HepG2 (cell line): ENCODE data around the gene RAPSN. TPM values are rescaled to one million over a fixed set of nuclear protein-coding genes. Genes with fewer than 3 reads are reported as not detected.

Experiments
- ATAC-seq: fragments of 200-7000 bp; cut with Tn5 transposase; 3 replicates; pipeline ENCODE4 v1.9.1; 2020; ENCODE audit warnings: mild to moderate bottlenecking, moderate library complexity
- BruUV-seq: library from RNA; stranded (reverse); fragments of 400-500 nt; replicated peaks from 2 replicates; lab custom pipeline; 2021; lab: Mats Ljungman, UMichigan
- CTCF ChIA-PET: fragments of 300-600 bp; formaldehyde crosslinking; extraction: SDS; loops from one replicate; lab custom pipeline; 2021; ENCODE audit warnings: low total read pairs, inconsistent platforms, low intra/inter-chr PET ratio; lab: Yijun Ruan, JAX
- POLR2A ChIA-PET: fragments of 350-600 bp; sonication (Branson Sonifier 250); formaldehyde crosslinking; loops from one replicate; lab custom pipeline; 2020; ENCODE audit warnings: antibody characterized with exemption, inconsistent platforms; lab: Yijun Ruan, JAX
- DNase-seq: peaks from one replicate; pipeline ENCODE4 v3.0.0-alpha.2; 2015; ENCODE audit warnings: low spot score
- FAIRE-seq: peaks from 3 replicates; lab custom pipeline; 2011; peaks lifted over from hg19 to GRCh38; lab: Jason Lieb, UNC
- H2AFZ ChIP-seq: one replicate; pipeline ENCODE4 v1.6.1; 2011; ENCODE audit warnings: low read length, inconsistent platforms
- H3K27ac ChIP-seq: fragments of 300-600 bp; 3 replicates; pipeline ENCODE4 v1.8.0; 2011; ENCODE audit warnings: mixed run types, mild to moderate bottlenecking, mixed read lengths, low read length, inconsistent platforms; ENCODE audit not compliant: insufficient read depth; ENCODE audit errors: extremely low read length
- H3K27me3 ChIP-seq, 2 experiments: fragments of 200-600 bp in 1 of 2; 2 replicates in 1 of 2; 3 replicates in 1 of 2; pipeline versions ENCODE4 v1.6.0 to v1.8.0; 2011; ENCODE audit warnings: low read length in 2 of 2, mild to moderate bottlenecking in 2 of 2, moderate library complexity in 2 of 2, inconsistent platforms in 1 of 2; ENCODE audit not compliant: insufficient read depth in 2 of 2, control insufficient read depth in 1 of 2
- H3K36me3 ChIP-seq, 2 experiments: fragments of 200-600 bp in 1 of 2; replicated peaks in 1 of 2; 2 replicates in 1 of 2; 3 replicates in 1 of 2; pipeline versions ENCODE4 v1.5.1 to v1.8.0; 2011; ENCODE audit warnings: low read length in 2 of 2, inconsistent platforms in 1 of 2; ENCODE audit not compliant: insufficient read depth in 2 of 2, control insufficient read depth in 1 of 2
- H3K4me1 ChIP-seq: 2 replicates; pipeline ENCODE4 v1.5.1; 2012; ENCODE audit warnings: low read length, inconsistent platforms; ENCODE audit not compliant: insufficient read depth
- H3K4me2 ChIP-seq: 2 replicates; pipeline ENCODE4 v1.6.0; 2011; ENCODE audit warnings: low read depth, low read length, inconsistent platforms
- H3K4me3 ChIP-seq, 3 experiments: fragments of 200-600 bp in 1 of 3; sonication (generic), shearing (Covaris generic) in 1 of 3; replicated peaks in 1 of 3; 2 replicates each; pipeline ENCODE4 v1.5.1; 2011 to 2016; ENCODE audit warnings: low read length in 3 of 3, inconsistent platforms in 2 of 3, low read depth in 2 of 3, mild to moderate bottlenecking in 2 of 3, control low read depth in 1 of 3, mixed read lengths in 1 of 3; ENCODE audit not compliant: insufficient read depth in 1 of 3
- H3K79me2 ChIP-seq: one replicate; pipeline ENCODE4 v1.6.1; 2011; ENCODE audit warnings: low read length, inconsistent platforms; ENCODE audit not compliant: insufficient read depth
- H3K9ac ChIP-seq: 2 replicates; pipeline ENCODE4 v1.6.0; 2011; ENCODE audit warnings: mild to moderate bottlenecking, low read depth, low read length, inconsistent platforms; ENCODE audit not compliant: insufficient read depth
- H3K9me3 ChIP-seq: 2 replicates; pipeline ENCODE4 v1.5.1; 2012; ENCODE audit warnings: mild to moderate bottlenecking, low read length
- H4K20me1 ChIP-seq: 2 replicates; pipeline ENCODE4 v1.6.0; 2011; ENCODE audit warnings: inconsistent platforms, mild to moderate bottlenecking, low read length, moderate library complexity; ENCODE audit not compliant: insufficient read depth
- CEBPB ChIP-seq: IDR thresholded peaks from 2 replicates; pipeline ENCODE4 v1.6.1; 2011; ENCODE audit warnings: low read depth, low read length, improper control_type of control experiment, borderline replicate concordance
- KDM6A ChIP-seq: IDR thresholded peaks from 2 replicates; pipeline ENCODE4 v1.6.1; 2016; ENCODE audit warnings: low read depth
- NR2F6 ChIP-seq, 2 experiments: IDR thresholded peaks; 2 replicates each; pipeline ENCODE4 v1.6.1; 2016; ENCODE audit warnings: antibody characterized with exemption in 1 of 2, mild to moderate bottlenecking in 1 of 2
- TBX2 ChIP-seq: sonication (generic); formaldehyde crosslinking; IDR thresholded peaks from 2 replicates; pipeline ENCODE4 v1.5.0; 2020; ENCODE audit warnings: missing genetic modification reagents, mild to moderate bottlenecking, borderline replicate concordance
- ZNF776 ChIP-seq: sonication (generic); formaldehyde crosslinking; IDR thresholded peaks from 2 replicates; pipeline ENCODE4 v1.4.0; 2020; ENCODE audit warnings: mild to moderate bottlenecking, missing genetic modification reagents
- WGBS: methylation state at CpG from one replicate; pipeline ENCODE4 v1.1.6; 2017; ENCODE audit warnings: low lambda C conversion rate; 5-methylcytosine and 5-hydroxymethylcytosine counted together
- in situ Hi-C: cut with HindIII; loops from 2 replicates; pipeline ENCODE4 v1.10.0; 2017; ENCODE audit warnings: low pct_unique_long_range_greater_than_20kb; ENCODE audit not compliant: extremely low pct_ligation_motif_present
- intact Hi-C: fragments of 100-400 bp; cut with micrococcal nuclease; formaldehyde crosslinking; loops from one replicate; pipeline ENCODE4 v1.10.0; 2022; ENCODE audit not compliant: unreplicated experiment
- polyA plus RNA-seq, 8 experiments: library from polyadenylated mRNA; depleted of rRNA in 3 of 8; stranded (reverse) in 7 of 8; unstranded in 1 of 8; fragments of >200 nt; fragmentation: Illumina TruSeq in 4 of 8; extraction: Trizol in 4 of 8; gene quantifications; 2 replicates each; pipeline versions ENCODE4 v1.2.1 to v1.2.3, GENCODE V29; 2011 to 2016; ENCODE audit warnings: low read depth in 4 of 8, missing spikeins in 1 of 8, mixed read lengths in 1 of 8; ENCODE audit not compliant: insufficient read depth in 1 of 8
- total RNA-seq, 5 experiments: library from RNA; depleted of rRNA; stranded (reverse); fragments of >200 nt; fragmentation: Illumina TruSeq; extraction: Trizol; gene quantifications; 2 replicates each; pipeline ENCODE4 v1.2.3, GENCODE V29; 2016; ENCODE audit warnings: low read depth in 1 of 5
- TF ChIP-seq, protein P1 (sequence below): sonication (generic); formaldehyde crosslinking; conservative IDR thresholded peaks from 2 replicates; pipeline ENCODE4 v1.8.0; 2022; ENCODE audit warnings: missing genetic modification reagents
- TF ChIP-seq, protein P2 (sequence below): IDR thresholded peaks from 2 replicates; pipeline ENCODE4 v1.6.1; 2016; ENCODE audit warnings: low read depth
- TF ChIP-seq, protein P3 (sequence below): sonication (generic); formaldehyde crosslinking; IDR thresholded peaks from 2 replicates; pipeline ENCODE4 v1.4.0; 2020; ENCODE audit warnings: missing genetic modification reagents

Gene RAPSN
- total and polyA plus RNA-seq, 2 of the 13 experiments (the other 11 are each of a cell fraction or from before 2014, with no cell fraction given) = 0.15 to 1.2 TPM

DNA sequence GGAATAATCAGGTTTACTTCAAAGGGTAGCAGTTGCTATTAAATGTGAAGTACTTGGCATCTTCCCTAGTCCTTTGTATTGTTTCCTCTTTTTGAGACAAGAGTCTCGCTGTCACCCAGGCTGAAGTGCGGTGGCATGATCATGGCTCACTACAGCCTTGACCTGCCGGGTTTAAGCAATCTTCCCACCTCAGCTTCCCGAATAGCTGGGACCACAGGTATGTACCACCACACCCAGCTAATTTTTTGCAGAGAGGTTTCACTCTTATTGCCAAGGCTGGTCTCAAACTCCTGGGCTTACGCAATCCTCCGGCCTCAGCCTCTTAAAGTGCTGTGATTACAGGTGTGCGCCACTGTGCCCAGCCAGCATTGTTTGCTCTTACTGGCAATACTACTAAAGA, 36.2 kb upstream of the RAPSN start:
- ATAC-seq (no peak), DNase-seq (no peak), FAIRE-seq (no peak)
- intact Hi-C loops (loop anchor here (5.0 kb wide), 1 partner anchor 67 kb away; the partner anchor contains the start of gene CELF1), in situ Hi-C loops (no loop called here)
- H3K4me3 ChIP-seq = no peak overlapping the region
- no peak overlapping the region for H2AFZ ChIP-seq
- no peaks in the 10 kb centered on the region for H3K27me3 ChIP-seq
- H3K4me2 ChIP-seq = no peak overlapping the region
- ChIA-PET CTCF (no interaction called here), POLR2A (no interaction called here)
- peaks cover 19 to 66% of the 10 kb centered on the region in 2 experiments for H3K36me3 ChIP-seq
- no TSS peak for BruUV-seq
- H3K27ac ChIP-seq = no peak overlapping the region
- H4K20me1 ChIP-seq = peaks cover 23% of the 10 kb centered on the region
- no peak overlapping the region for H3K9ac ChIP-seq
- peak; percentile 78 for TF ChIP-seq CEBPB
- TF ChIP-seq TBX2 = no peak
- TF ChIP-seq KDM6A (CRISPR knock-in tag) = no peak
- TF ChIP-seq, protein P1, sequence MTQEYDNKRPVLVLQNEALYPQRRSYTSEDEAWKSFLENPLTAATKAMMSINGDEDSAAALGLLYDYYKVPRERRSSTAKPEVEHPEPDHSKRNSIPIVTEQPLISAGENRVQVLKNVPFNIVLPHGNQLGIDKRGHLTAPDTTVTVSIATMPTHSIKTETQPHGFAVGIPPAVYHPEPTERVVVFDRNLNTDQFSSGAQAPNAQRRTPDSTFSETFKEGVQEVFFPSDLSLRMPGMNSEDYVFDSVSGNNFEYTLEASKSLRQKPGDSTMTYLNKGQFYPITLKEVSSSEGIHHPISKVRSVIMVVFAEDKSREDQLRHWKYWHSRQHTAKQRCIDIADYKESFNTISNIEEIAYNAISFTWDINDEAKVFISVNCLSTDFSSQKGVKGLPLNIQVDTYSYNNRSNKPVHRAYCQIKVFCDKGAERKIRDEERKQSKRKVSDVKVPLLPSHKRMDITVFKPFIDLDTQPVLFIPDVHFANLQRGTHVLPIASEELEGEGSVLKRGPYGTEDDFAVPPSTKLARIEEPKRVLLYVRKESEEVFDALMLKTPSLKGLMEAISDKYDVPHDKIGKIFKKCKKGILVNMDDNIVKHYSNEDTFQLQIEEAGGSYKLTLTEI (CRISPR knock-in tag) = no peak
- TF ChIP-seq, protein P2, sequence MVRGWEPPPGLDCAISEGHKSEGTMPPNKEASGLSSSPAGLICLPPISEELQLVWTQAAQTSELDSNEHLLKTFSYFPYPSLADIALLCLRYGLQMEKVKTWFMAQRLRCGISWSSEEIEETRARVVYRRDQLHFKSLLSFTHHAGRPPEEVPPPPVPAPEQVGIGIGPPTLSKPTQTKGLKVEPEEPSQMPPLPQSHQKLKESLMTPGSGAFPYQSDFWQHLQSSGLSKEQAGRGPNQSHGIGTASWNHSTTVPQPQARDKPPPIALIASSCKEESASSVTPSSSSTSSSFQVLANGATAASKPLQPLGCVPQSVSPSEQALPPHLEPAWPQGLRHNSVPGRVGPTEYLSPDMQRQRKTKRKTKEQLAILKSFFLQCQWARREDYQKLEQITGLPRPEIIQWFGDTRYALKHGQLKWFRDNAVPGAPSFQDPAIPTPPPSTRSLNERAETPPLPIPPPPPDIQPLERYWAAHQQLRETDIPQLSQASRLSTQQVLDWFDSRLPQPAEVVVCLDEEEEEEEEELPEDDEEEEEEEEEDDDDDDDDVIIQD = no peak
- TF ChIP-seq, protein P3, sequence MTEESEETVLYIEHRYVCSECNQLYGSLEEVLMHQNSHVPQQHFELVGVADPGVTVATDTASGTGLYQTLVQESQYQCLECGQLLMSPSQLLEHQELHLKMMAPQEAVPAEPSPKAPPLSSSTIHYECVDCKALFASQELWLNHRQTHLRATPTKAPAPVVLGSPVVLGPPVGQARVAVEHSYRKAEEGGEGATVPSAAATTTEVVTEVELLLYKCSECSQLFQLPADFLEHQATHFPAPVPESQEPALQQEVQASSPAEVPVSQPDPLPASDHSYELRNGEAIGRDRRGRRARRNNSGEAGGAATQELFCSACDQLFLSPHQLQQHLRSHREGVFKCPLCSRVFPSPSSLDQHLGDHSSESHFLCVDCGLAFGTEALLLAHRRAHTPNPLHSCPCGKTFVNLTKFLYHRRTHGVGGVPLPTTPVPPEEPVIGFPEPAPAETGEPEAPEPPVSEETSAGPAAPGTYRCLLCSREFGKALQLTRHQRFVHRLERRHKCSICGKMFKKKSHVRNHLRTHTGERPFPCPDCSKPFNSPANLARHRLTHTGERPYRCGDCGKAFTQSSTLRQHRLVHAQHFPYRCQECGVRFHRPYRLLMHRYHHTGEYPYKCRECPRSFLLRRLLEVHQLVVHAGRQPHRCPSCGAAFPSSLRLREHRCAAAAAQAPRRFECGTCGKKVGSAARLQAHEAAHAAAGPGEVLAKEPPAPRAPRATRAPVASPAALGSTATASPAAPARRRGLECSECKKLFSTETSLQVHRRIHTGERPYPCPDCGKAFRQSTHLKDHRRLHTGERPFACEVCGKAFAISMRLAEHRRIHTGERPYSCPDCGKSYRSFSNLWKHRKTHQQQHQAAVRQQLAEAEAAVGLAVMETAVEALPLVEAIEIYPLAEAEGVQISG (CRISPR knock-in tag) = no peak
- TF ChIP-seq ZNF776 (CRISPR knock-in tag) = no peak
- TF ChIP-seq NR2F6 (IDR thresholded peaks at IDR 0.05) = no peak
- TF ChIP-seq NR2F6 (CRISPR knock-in tag; IDR thresholded peaks at IDR 0.05) = no peak
- 97% methylated on average over 7 of the region's 7 CpGs for WGBS
- peaks cover 3% of the 10 kb centered on the region for H3K79me2 ChIP-seq
- peaks cover 25% of the 10 kb centered on the region for H3K4me1 ChIP-seq
- H3K9me3 ChIP-seq = no peaks in the 10 kb centered on the region
